T-helper 2 cell treated with Interferon-gamma antibody and Interleukin-4, amounts not matched to agents 5 μg/mL and 100 μg/mL, for 36 hours (primary cell): Measurements from ENCODE around the gene GNRH2.

Experiments used
- DNase-seq: peaks from one replicate; pipeline ENCODE4 v3.0.0; 2021; ENCODE audit warnings: low spot score
- H3K27ac Mint-ChIP-seq: one replicate; pipeline ENCODE4 v1.8.0; 2021; ENCODE audit warnings: mild to moderate bottlenecking, mixed read lengths
- H3K27me3 Mint-ChIP-seq: one replicate; pipeline ENCODE4 v1.8.0; 2021; ENCODE audit warnings: low read depth, mixed read lengths
- H3K36me3 Mint-ChIP-seq: one replicate; pipeline ENCODE4 v1.8.0; 2021; ENCODE audit warnings: low read depth, mixed read lengths
- H3K4me1 Mint-ChIP-seq: one replicate; pipeline ENCODE4 v1.8.0; 2021; ENCODE audit warnings: low read depth, mixed read lengths
- H3K4me3 Mint-ChIP-seq: one replicate; pipeline ENCODE4 v1.8.0; 2022; ENCODE audit warnings: mild to moderate bottlenecking, moderate library complexity, mixed read lengths
- H3K9me3 Mint-ChIP-seq: one replicate; pipeline ENCODE4 v1.8.0; 2021; ENCODE audit warnings: mixed read lengths

Gene GNRH2

DNA sequence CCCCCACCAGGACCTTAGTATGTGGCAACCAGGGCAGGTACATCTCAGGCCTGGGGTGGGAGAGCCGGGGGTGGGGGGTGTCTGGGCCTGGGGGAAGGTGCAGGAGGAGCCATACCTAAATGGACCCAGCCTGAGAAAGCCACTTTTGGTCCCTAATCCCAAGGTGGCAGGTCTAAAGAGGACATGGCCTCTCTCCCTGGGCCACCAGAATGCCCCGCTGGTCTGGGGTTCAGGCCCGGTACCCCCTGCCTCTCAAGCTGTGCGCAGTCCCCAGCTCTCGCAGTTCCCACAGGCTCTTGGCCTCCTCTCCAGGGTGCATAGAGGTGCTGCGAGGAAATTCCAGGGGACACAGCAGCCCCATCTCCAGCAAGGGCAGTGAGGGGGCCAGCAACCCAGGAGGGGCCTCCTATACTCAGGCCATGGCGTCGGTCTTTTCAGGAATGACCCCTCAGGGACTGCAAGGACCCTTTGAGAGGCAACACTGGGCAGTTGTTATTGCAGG, 42.2 kb downstream of the GNRH2 start:
- no peaks in the 10 kb centered on the region for H3K9me3 Mint-ChIP-seq
- no peaks in the 10 kb centered on the region for H3K36me3 Mint-ChIP-seq
- no peak overlapping the region for H3K27ac Mint-ChIP-seq
- DNase-seq = no peak
- H3K4me3 Mint-ChIP-seq = no peak overlapping the region
- peaks cover 50% of the 10 kb centered on the region for H3K27me3 Mint-ChIP-seq
- H3K4me1 Mint-ChIP-seq = peaks cover 12% of the 10 kb centered on the region

- Mint-ChIP-seq H3K4me3 (no peak overlapping the region), H3K9me3 (no peaks in the 10 kb centered on the region), H3K27ac (no peak overlapping the region), H3K4me1 (peaks cover 15% of the 10 kb centered on the region), H3K36me3 (peaks cover 2% of the 10 kb centered on the region), H3K27me3 (peaks cover 43% of the 10 kb centered on the region)
- no peak for DNase-seq
Observed at GRCh38 chr20:3088031-3088430, 44.6 kb downstream of the GNRH2 start.

DNA sequence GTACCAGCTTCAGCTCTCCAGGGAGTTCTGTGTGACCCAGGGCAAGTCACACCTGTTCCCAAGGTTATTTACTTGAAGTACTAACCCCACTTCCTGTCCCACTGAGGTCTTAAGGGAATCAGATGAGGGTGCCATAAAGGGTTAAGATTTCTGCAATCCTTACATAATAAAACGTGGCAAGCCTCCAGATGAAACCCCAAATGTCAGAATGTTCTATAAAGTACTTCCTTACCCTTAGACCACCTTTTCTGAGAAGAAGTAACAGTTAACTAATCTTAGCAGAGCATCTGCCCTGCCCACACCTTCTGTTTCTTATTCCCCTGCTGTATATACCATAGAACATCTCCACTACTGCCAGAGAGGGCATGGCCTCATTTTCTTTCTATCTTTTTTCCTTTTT, 47.1 kb downstream of the GNRH2 start:
- no peak overlapping the region for H3K27ac Mint-ChIP-seq
- H3K27me3 Mint-ChIP-seq = peaks cover 25% of the 10 kb centered on the region

DNA sequence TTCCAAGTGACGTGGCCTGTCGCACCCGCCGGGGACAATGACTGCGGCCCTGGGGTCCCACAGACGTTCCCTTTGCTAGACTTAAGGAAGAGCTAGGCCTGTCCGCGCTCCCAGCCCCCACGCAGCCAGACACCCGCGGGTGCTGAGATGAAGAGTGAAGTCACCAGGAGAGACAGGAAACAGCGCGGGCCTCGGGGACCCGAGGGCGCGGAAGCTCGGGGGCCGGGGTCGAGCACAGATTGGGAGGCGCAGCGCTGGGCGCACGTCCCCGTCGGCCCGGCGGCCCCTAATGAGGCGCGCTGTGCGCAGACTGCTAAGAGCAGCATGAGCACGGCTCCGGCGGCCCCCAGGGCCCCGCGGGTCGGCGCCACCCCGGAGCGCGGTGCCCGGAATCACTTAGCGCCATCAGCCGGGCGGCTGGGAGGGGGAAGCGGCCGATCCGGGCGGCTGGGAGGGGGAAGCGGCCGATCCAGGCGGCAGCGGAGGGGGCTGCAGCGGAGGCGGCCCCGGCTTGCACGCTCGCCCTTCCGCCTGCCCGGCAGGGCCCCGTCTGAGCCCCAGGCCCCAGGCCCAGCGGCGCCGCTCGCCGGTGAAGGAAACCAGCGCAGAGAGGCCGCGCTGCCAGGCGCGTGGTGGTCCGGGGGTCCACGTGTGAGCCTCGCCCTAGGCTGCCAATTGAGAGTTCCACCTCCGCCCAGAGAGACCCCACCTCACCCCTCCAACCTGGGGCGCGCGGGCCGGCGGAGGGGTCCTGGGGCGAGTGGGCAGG, 49.4 kb downstream of the GNRH2 start:
- DNase-seq = peak; percentile 13
- Mint-ChIP-seq H3K27ac (peak overlapping the region; percentile 91), H3K27me3 (peaks cover 28% of the 10 kb centered on the region), H3K9me3 (no peaks in the 10 kb centered on the region), H3K4me3 (peak overlapping the region; percentile 89), H3K36me3 (peaks cover 2% of the 10 kb centered on the region), H3K4me1 (peaks cover 16% of the 10 kb centered on the region)

More for the DNA sequence above, 47.1 kb downstream of the GNRH2 start:
- no peak for DNase-seq
- Mint-ChIP-seq H3K9me3 (no peaks in the 10 kb centered on the region), H3K36me3 (peaks cover 2% of the 10 kb centered on the region), H3K4me3 (no peak overlapping the region), H3K4me1 (peaks cover 16% of the 10 kb centered on the region)

DNA sequence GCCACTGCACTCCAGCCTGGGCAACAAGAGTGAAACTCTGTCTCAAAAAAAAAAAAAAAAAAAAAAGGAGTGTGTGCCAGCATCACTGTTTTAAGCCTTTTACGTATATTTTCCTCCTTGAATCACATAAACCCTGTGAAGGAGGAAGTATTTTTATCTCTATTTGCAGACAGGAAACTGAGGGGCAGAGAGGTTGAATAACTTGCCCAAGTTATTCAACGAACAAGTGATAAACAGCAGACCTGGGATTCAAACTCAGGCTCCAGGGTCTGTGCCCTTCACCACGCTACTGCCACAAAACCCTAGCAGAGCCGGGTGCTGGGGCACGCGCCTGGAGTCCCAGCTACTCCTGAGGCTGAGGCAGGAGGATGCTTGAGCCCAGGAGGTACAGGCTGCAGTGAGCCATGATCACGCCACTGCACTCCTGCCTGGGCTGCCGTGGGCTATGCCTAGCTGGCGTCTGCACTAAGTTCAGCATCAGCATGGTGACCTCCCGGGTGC, 50.5 kb downstream of the GNRH2 start:
- no peaks in the 10 kb centered on the region for H3K9me3 Mint-ChIP-seq
- peaks cover 2% of the 10 kb centered on the region for H3K36me3 Mint-ChIP-seq
- H3K27me3 Mint-ChIP-seq = peaks cover 24% of the 10 kb centered on the region
- peaks cover 15% of the 10 kb centered on the region for H3K4me1 Mint-ChIP-seq
- H3K27ac Mint-ChIP-seq = no peak overlapping the region
- DNase-seq = no peak
- H3K4me3 Mint-ChIP-seq = no peak overlapping the region

DNA sequence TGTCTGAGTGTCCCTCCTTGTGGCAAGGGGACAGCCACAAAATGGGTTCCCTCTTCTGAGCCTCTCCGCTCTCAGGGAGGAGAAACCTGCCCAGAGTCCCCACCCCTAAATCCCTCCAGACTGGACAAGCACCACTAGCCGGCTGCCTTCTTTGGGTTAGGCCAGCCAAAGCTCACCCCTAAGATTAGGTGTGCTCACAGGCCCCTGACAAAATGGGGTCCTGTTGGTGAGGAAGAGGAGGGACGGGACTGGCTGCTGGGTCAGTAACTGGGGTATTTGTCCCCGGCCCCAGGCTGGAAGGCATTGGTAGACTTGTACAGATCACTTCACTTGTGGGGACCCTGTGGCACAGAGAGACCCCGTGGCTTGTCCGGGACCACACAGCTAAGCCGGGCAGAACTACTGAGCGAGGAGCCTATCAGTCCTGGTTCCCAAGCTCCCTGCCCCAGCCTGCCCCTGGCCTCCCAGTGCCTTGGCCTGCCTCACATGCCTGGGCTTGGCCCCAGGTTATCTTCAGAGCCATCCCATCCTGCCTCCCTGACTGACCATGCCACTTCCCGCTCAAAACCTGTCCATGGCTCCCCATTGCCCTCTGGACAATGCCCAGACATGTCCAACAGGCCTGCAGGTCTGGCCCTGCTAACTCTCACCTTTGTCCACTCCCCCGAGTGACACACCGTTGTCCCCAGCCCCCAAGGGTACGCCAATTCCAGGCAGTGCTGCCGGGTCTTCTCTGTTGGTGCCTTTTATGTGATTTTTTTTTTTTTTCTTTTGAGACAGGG, 51.6 kb downstream of the GNRH2 start:
- Mint-ChIP-seq H3K27ac (peak overlapping the region; percentile 1), H3K27me3 (peaks cover 18% of the 10 kb centered on the region), H3K36me3 (peaks cover 2% of the 10 kb centered on the region), H3K9me3 (no peaks in the 10 kb centered on the region), H3K4me3 (no peak overlapping the region), H3K4me1 (peaks cover 15% of the 10 kb centered on the region)
- no peak for DNase-seq
